Measurements from ENCODE around the gene ZNF764. TPM values are rescaled to one million over a fixed set of nuclear protein-coding genes. Genes with fewer than 3 reads are reported as not detected.

Gene ZNF764
- total and polyA plus RNA-seq, 4 experiments from 2014 or later: 4.2 to 29.3 (median 18.8) TPM

- H3K27me3 Mint-ChIP-seq: no peaks in the 10 kb centered on the region
- intact Hi-C loops (cut with micrococcal nuclease): loop anchor here (10.0 kb wide), 1 partner anchor 47 kb away; the partner anchor contains the start of gene ITGAL
- no peaks in the 10 kb centered on the region for H3K27me3 ChIP-seq (ENCODE audit: insufficient read depth, low read length)
- H3K36me3 ChIP-seq (ENCODE audit: insufficient read depth, low read length): peaks cover 41% of the 10 kb centered on the region
- CTCF ChIA-PET (ENCODE audit: partially characterized antibody): interaction anchor here (1.7 kb wide), 1 partner anchor 13 kb away, joined by 8 read pairs; the partner anchor contains the start of gene ZNF747
- peaks cover 8% of the 10 kb centered on the region for H3K4me1 ChIP-seq (ENCODE audit: insufficient read depth, low read length)
- no peaks in the 10 kb centered on the region for H3K9me3 ChIP-seq (ENCODE audit: control insufficient read depth in 1 of 2, low read length in 2 of 2)
- no peak for DNase-seq
- POLR2A ChIA-PET (ENCODE audit: partially characterized antibody): interaction anchor here (0.9 to 4.9 kb wide), 10 partner anchors 8 to 92 kb away, joined by 3 to 41 read pairs (median 10); partner anchors contain the start of genes DCTPP1, ITGAL, ZNF688 and ZNF689
- peaks cover 37 to 49% of the 10 kb centered on the region in 2 donors for H3K36me3 Mint-ChIP-seq
- H3K4me3 Mint-ChIP-seq: no peak overlapping the region
- no peak overlapping the region for H3K27ac ChIP-seq (ENCODE audit: low read depth, low read length)
- H3K27ac Mint-ChIP-seq: no peak overlapping the region
- H3K4me3 ChIP-seq (ENCODE audit: low read length in 2 of 2): no peak overlapping the region
- peaks cover 0 to 7% (median 0%) of the 10 kb centered on the region in 8 donors for H3K9me3 Mint-ChIP-seq
- peaks cover 4 to 18% (median 8%) of the 10 kb centered on the region in 4 donors for H3K4me1 Mint-ChIP-seq
Observed at GRCh38 chr16:30521476-30521872, 36.7 kb downstream of the ZNF764 start.

DNA sequence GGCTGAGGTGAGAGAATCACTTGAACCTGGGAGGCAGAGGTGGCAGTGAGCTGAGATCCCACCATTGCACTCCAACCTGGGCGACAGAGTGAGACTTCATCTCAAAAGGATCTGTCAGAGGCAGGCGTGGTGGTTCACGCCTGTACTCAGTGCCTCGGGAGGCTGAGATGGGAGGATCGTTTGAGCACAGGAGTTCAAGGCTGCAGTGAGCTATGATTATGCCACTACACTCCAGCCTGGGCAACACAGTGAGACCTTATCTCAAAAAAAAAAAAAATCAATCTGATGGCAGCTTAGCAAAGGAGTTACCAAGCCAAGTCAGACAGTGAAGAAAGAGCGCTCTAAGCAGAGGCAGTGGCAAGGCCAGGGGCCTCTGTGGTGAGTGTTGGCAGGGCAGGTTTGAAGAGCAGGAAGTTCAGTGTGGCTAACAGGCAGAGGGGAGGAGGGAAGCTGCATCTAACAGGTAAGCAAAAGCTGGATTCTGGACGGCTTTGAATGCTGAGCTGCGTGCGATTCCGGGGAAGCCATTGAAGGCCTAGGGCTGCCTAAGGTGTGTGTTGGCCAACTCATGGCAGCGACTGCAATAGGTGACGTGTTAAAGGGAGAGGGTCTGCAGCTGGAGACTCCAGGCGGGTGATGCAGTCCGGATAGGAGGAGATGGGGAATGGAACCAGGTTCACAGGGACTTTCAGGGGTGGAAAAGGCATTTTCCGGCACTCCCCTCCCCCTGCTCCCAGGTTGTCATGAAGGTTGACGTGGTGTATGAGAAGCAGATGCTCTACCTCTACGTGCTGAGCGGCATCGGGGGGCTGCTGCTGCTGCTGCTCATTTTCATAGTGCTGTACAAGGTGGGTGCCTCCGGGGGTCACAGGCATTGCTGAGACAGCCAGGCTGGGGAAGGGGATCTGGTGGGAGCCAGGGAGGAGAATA is 38.8 kb downstream of the ZNF764 start:
- no peaks in the 10 kb centered on the region for H3K27me3 ChIP-seq (ENCODE audit: insufficient read depth, low read length)
- H3K9me3 Mint-ChIP-seq: peaks cover 0 to 8% (median 0%) of the 10 kb centered on the region in 8 donors
- H3K4me3 Mint-ChIP-seq: no peak overlapping the region
- no peaks in the 10 kb centered on the region for H3K27me3 Mint-ChIP-seq
- peaks cover 55% of the 10 kb centered on the region for H3K36me3 ChIP-seq (ENCODE audit: insufficient read depth, low read length)
- no peak for DNase-seq
- H3K36me3 Mint-ChIP-seq: peaks cover 50 to 64% of the 10 kb centered on the region in 2 donors
- H3K9me3 ChIP-seq (ENCODE audit: control insufficient read depth in 1 of 2, low read length in 2 of 2): no peaks in the 10 kb centered on the region
- POLR2A ChIA-PET (ENCODE audit: partially characterized antibody): interaction anchor here (0.8 to 3.1 kb wide), 11 partner anchors 9 to 90 kb away, joined by 3 to 16 read pairs (median 5); partner anchors contain the start of genes DCTPP1, ITGAL, ZNF747 and ZNF764
- H3K27ac Mint-ChIP-seq: peak overlapping the region in 6 of 7 donors; percentile 2 to 63 (median 56)
- no peak overlapping the region for H3K4me3 ChIP-seq (ENCODE audit: low read length in 2 of 2)
- H3K27ac ChIP-seq (ENCODE audit: low read depth, low read length): no peak overlapping the region
- no peaks in the 10 kb centered on the region for H3K4me1 ChIP-seq (ENCODE audit: insufficient read depth, low read length)
- CTCF ChIA-PET (ENCODE audit: partially characterized antibody): interaction anchor here (0.6 to 2.5 kb wide), 4 partner anchors 16 to 75 kb away, joined by 3 to 9 read pairs (median 4); partner anchors contain the start of gene ZNF688
- peaks cover 4 to 15% (median 7%) of the 10 kb centered on the region in 4 donors for H3K4me1 Mint-ChIP-seq
- intact Hi-C loops (cut with micrococcal nuclease): loop anchor here (10.0 kb wide), 1 partner anchor 45 kb away; the partner anchor contains the start of gene ITGAL

DNA sequence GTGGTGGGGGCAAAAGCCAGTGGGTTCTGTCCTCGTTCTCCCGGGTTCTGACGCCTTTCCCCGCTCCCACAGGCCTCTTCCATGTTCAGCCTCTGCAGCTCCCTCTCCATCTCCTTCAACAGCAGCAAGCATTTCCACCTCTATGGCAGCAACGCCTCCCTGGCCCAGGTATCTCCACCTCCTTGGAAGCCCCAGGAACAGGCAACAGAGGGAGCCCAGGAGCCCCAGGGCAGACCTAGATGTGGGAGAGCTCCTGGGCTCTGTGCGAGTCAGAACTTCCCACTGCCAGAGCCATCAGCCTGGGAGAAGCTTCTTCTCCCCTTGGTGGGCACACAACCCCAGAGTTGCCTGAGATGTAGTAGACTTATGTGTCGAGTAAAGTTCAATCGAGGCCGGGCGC is 39.6 kb downstream of the ZNF764 start:
- no peak for DNase-seq

DNA sequence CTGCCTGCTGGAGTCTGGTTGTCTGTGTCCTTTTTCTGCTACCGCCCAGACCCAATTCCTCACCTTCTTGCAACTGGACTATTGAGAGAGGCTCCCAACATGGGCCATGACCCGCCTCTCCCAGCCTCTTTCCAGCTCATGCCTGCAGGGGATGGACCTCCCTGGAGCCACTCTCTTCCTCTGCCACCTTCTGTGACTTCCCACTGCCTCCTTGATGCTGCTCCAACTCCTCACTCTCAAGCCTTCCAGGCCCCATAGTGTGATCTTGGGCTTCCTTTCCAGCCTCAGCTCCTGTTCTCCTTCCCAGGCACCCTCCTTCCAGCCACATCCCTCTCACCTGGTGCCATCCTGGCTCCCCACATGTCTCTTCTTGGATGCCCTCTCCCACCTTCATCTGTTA is 42.9 kb downstream of the ZNF764 start:
- Mint-ChIP-seq H3K4me3 (no peak overlapping the region), H3K27me3 (no peaks in the 10 kb centered on the region), H3K9me3 (peaks cover 0 to 5% (median 0%) of the 10 kb centered on the region in 8 donors), H3K4me1 (peaks cover 0 to 13% (median 6%) of the 10 kb centered on the region in 4 donors), H3K27ac (peak overlapping the region in 5 of 7 donors; percentile 37 to 64 (median 60)), H3K36me3 (peaks cover 74 to 85% of the 10 kb centered on the region in 2 donors)
- no peak overlapping the region for H3K27ac ChIP-seq (ENCODE audit: low read depth, low read length)
- CTCF ChIA-PET (ENCODE audit: partially characterized antibody): interaction anchor here (1.2 kb wide), 1 partner anchor 59 kb away, joined by 3 read pairs; no protein-coding TSS in a partner anchor
- DNase-seq: no peak
- H3K27me3 ChIP-seq (ENCODE audit: insufficient read depth, low read length): no peaks in the 10 kb centered on the region
- peaks cover 86% of the 10 kb centered on the region for H3K36me3 ChIP-seq (ENCODE audit: insufficient read depth, low read length)
- no peak overlapping the region for H3K4me3 ChIP-seq (ENCODE audit: low read length in 2 of 2)
- H3K9me3 ChIP-seq (ENCODE audit: control insufficient read depth in 1 of 2, low read length in 2 of 2): no peaks in the 10 kb centered on the region
- no peaks in the 10 kb centered on the region for H3K4me1 ChIP-seq (ENCODE audit: insufficient read depth, low read length)
- intact Hi-C loops (cut with micrococcal nuclease): no loop called here
- POLR2A ChIA-PET (ENCODE audit: partially characterized antibody): interaction anchor here (0.8 to 3.2 kb wide), 6 partner anchors 10 to 57 kb away, joined by 3 to 9 read pairs (median 4); no protein-coding TSS in a partner anchor

More for the DNA sequence above, 39.6 kb downstream of the ZNF764 start:
- Mint-ChIP-seq H3K27ac (peak overlapping the region in 4 of 7 donors; percentile 29 to 81 (median 50)), H3K4me3 (no peak overlapping the region), H3K9me3 (peaks cover 0 to 8% (median 0%) of the 10 kb centered on the region in 8 donors), H3K4me1 (peaks cover 4 to 15% (median 7%) of the 10 kb centered on the region in 4 donors), H3K27me3 (no peaks in the 10 kb centered on the region), H3K36me3 (peaks cover 55 to 69% of the 10 kb centered on the region in 2 donors)
- Histone ChIP-seq H3K27me3 (ENCODE audit: insufficient read depth, low read length) (no peaks in the 10 kb centered on the region), H3K4me1 (ENCODE audit: insufficient read depth, low read length) (no peaks in the 10 kb centered on the region), H3K27ac (ENCODE audit: low read depth, low read length) (no peak overlapping the region), H3K9me3 (ENCODE audit: control insufficient read depth in 1 of 2, low read length in 2 of 2) (no peaks in the 10 kb centered on the region), H3K36me3 (ENCODE audit: insufficient read depth, low read length) (peaks cover 60% of the 10 kb centered on the region), H3K4me3 (ENCODE audit: low read length in 2 of 2) (no peak overlapping the region)
- intact Hi-C loops (cut with micrococcal nuclease): no loop called here
- ChIA-PET POLR2A (ENCODE audit: partially characterized antibody) (interaction anchor here (0.8 to 3.1 kb wide), 13 partner anchors 12 to 89 kb away, joined by 3 to 16 read pairs (median 5); partner anchors contain the start of genes DCTPP1, ITGAL, ZNF747 and ZNF764), CTCF (ENCODE audit: partially characterized antibody) (interaction anchor here (1.0 to 2.5 kb wide), 2 partner anchors 17 to 69 kb away, joined by 4 to 9 read pairs; no protein-coding TSS in a partner anchor)

GRCh38 chr16:30511509-30511908 is 46.7 kb downstream of the ZNF764 start:
- intact Hi-C loops (cut with micrococcal nuclease): no loop called here
- H3K27ac Mint-ChIP-seq: peak overlapping the region; percentile 36 to 80 (median 52)
- peaks cover 0 to 1% (median 0%) of the 10 kb centered on the region in 8 donors for H3K9me3 Mint-ChIP-seq
- Histone ChIP-seq H3K4me3 (ENCODE audit: low read length in 2 of 2) (no peak overlapping the region), H3K9me3 (ENCODE audit: control insufficient read depth in 1 of 2, low read length in 2 of 2) (no peaks in the 10 kb centered on the region), H3K4me1 (ENCODE audit: insufficient read depth, low read length) (no peaks in the 10 kb centered on the region), H3K27ac (ENCODE audit: low read depth, low read length) (no peak overlapping the region), H3K27me3 (ENCODE audit: insufficient read depth, low read length) (no peaks in the 10 kb centered on the region), H3K36me3 (ENCODE audit: insufficient read depth, low read length) (peaks cover 75% of the 10 kb centered on the region)
- CTCF ChIA-PET (ENCODE audit: partially characterized antibody): interaction anchor here (0.7 to 2.2 kb wide), 4 partner anchors 10 to 87 kb away, joined by 3 to 9 read pairs (median 3); no protein-coding TSS in a partner anchor
- peaks cover 0 to 11% (median 7%) of the 10 kb centered on the region in 4 donors for H3K4me1 Mint-ChIP-seq
- DNase-seq: no peak
- H3K36me3 Mint-ChIP-seq: peaks cover 59 to 72% of the 10 kb centered on the region in 2 donors
- H3K4me3 Mint-ChIP-seq: no peak overlapping the region
- no peaks in the 10 kb centered on the region for H3K27me3 Mint-ChIP-seq
- POLR2A ChIA-PET (ENCODE audit: partially characterized antibody): interaction anchor here (1.1 to 2.8 kb wide), 9 partner anchors 10 to 74 kb away, joined by 3 to 15 read pairs (median 4); no protein-coding TSS in a partner anchor

DNA sequence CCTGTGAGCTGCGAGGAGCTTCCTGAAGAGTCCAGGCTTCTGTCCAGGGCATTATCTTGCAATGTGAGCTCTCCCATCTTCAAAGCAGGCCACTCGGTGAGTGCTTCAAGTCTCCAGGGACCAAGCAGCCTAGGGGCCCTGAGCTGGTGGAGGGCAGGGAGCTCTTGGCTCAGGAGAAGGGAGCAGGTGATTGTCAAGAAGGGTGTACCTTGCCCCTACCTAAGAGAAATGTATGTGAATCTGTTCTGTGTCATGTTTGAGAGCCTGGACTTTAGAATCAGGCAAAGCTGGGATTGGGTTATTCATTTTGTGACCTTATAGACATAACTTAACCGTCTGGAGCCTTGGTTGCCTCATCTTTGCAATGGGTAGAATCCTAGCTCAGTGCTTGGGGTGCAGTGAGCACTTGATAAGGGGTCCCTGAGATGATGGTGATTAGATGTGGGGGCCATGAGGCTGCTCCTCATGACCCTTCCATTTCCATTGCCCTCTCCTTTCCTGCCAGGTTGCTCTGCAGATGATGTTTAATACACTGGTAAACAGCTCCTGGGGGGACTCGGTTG is 47.7 kb downstream of the ZNF764 start:
- H3K4me3 ChIP-seq (ENCODE audit: low read length in 2 of 2): no peak overlapping the region
- H3K9me3 Mint-ChIP-seq: no peaks in the 10 kb centered on the region
- intact Hi-C loops (cut with micrococcal nuclease): no loop called here
- peak overlapping the region; percentile 21 for H3K27ac ChIP-seq (ENCODE audit: low read depth, low read length)
- H3K27me3 ChIP-seq (ENCODE audit: insufficient read depth, low read length): no peaks in the 10 kb centered on the region
- peaks cover 71% of the 10 kb centered on the region for H3K36me3 ChIP-seq (ENCODE audit: insufficient read depth, low read length)
- DNase-seq: no peak
- POLR2A ChIA-PET (ENCODE audit: partially characterized antibody): interaction anchor here (0.6 to 2.8 kb wide), 16 partner anchors 10 to 295 kb away, joined by 3 to 15 read pairs (median 4); partner anchors contain the start of genes DCTPP1, ITGAL and ZNF689
- H3K27me3 Mint-ChIP-seq: no peaks in the 10 kb centered on the region
- H3K4me1 ChIP-seq (ENCODE audit: insufficient read depth, low read length): no peaks in the 10 kb centered on the region
- CTCF ChIA-PET (ENCODE audit: partially characterized antibody): interaction anchor here (1.2 to 1.7 kb wide), 6 partner anchors 9 to 119 kb away, joined by 3 to 8 read pairs (median 4); partner anchors contain the start of gene ZNF747
- peaks cover 0 to 12% (median 5%) of the 10 kb centered on the region in 4 donors for H3K4me1 Mint-ChIP-seq
- no peak overlapping the region for H3K4me3 Mint-ChIP-seq
- H3K27ac Mint-ChIP-seq: peak overlapping the region in 5 of 7 donors; percentile 7 to 80 (median 69)
- no peaks in the 10 kb centered on the region for H3K9me3 ChIP-seq (ENCODE audit: control insufficient read depth in 1 of 2, low read length in 2 of 2)
- H3K36me3 Mint-ChIP-seq: peaks cover 55 to 65% of the 10 kb centered on the region in 2 donors
